T-helper 1 cell treated with Interleukin-12 subunit alpha and Interleukin-12 subunit beta and Interleukin-4 antibody, amounts not matched to agents 30 μg/mL and 1 μg/mL, for 36 hours (primary cell): Measurements from ENCODE around the gene CBX4.
A peak's percentile ranks its signal among the peaks of the same experiment; 100 is the strongest.

Experiments used
- H3K27ac Mint-ChIP-seq: one replicate; pipeline ENCODE4 v1.8.0; 2021; ENCODE audit warnings: mild to moderate bottlenecking, mixed read lengths
- H3K27me3 Mint-ChIP-seq: one replicate; pipeline ENCODE4 v1.8.0; 2021; ENCODE audit warnings: low read depth, mixed read lengths
- H3K36me3 Mint-ChIP-seq: one replicate; pipeline ENCODE4 v1.8.0; 2021; ENCODE audit warnings: low read depth, mixed read lengths
- H3K4me1 Mint-ChIP-seq: one replicate; pipeline ENCODE4 v1.8.0; 2021; ENCODE audit warnings: low read depth, mixed read lengths
- H3K4me3 Mint-ChIP-seq: one replicate; pipeline ENCODE4 v1.8.0; 2021; ENCODE audit warnings: mild to moderate bottlenecking, moderate library complexity, mixed read lengths
- H3K9me3 Mint-ChIP-seq: one replicate; pipeline ENCODE4 v1.8.0; 2021; ENCODE audit warnings: mixed read lengths

The CBX4 gene

GRCh38 chr17:79809530-79810129, 29.6 kb downstream of the CBX4 start:
- Mint-ChIP-seq H3K9me3 (peaks cover under 1% of the 10 kb centered on the region), H3K27me3 (peaks cover 80% of the 10 kb centered on the region), H3K4me3 (peak overlapping the region; percentile 44), H3K27ac (no peak overlapping the region), H3K4me1 (peaks cover 28% of the 10 kb centered on the region), H3K36me3 (no peaks in the 10 kb centered on the region)

GRCh38 chr17:79808763-79809529, 30.3 kb downstream of the CBX4 start:
- no peak overlapping the region for H3K4me3 Mint-ChIP-seq
- peaks cover 3% of the 10 kb centered on the region for H3K36me3 Mint-ChIP-seq
- peaks cover 4% of the 10 kb centered on the region for H3K9me3 Mint-ChIP-seq
- H3K4me1 Mint-ChIP-seq: peaks cover 28% of the 10 kb centered on the region
- peak overlapping the region; percentile 41 for H3K27ac Mint-ChIP-seq
- peaks cover 78% of the 10 kb centered on the region for H3K27me3 Mint-ChIP-seq

GRCh38 chr17:79806863-79807720, 32.1 kb downstream of the CBX4 start:
- no peak overlapping the region for H3K27ac Mint-ChIP-seq
- H3K27me3 Mint-ChIP-seq: peaks cover 84% of the 10 kb centered on the region
- peaks cover 4% of the 10 kb centered on the region for H3K9me3 Mint-ChIP-seq
- peaks cover 3% of the 10 kb centered on the region for H3K36me3 Mint-ChIP-seq
- peaks cover 28% of the 10 kb centered on the region for H3K4me1 Mint-ChIP-seq
- H3K4me3 Mint-ChIP-seq: no peak overlapping the region

GRCh38 chr17:79806446-79806760, 32.8 kb downstream of the CBX4 start:
- H3K4me3 Mint-ChIP-seq: no peak overlapping the region
- no peak overlapping the region for H3K27ac Mint-ChIP-seq
- peaks cover 4% of the 10 kb centered on the region for H3K9me3 Mint-ChIP-seq
- H3K27me3 Mint-ChIP-seq: peaks cover 84% of the 10 kb centered on the region
- peaks cover 22% of the 10 kb centered on the region for H3K4me1 Mint-ChIP-seq
- H3K36me3 Mint-ChIP-seq: peaks cover 3% of the 10 kb centered on the region

- peaks cover 24% of the 10 kb centered on the region for H3K4me1 Mint-ChIP-seq
- peaks cover 6% of the 10 kb centered on the region for H3K36me3 Mint-ChIP-seq
- peak overlapping the region; percentile 85 for H3K27ac Mint-ChIP-seq
- H3K27me3 Mint-ChIP-seq: peaks cover 84% of the 10 kb centered on the region
- peaks cover 4% of the 10 kb centered on the region for H3K9me3 Mint-ChIP-seq
- peak overlapping the region; percentile 50 for H3K4me3 Mint-ChIP-seq
Measured at GRCh38 chr17:79804856-79805696, 34.2 kb downstream of the CBX4 start.

GRCh38 chr17:79803997-79804855, 35.0 kb downstream of the CBX4 start:
- peaks cover 86% of the 10 kb centered on the region for H3K27me3 Mint-ChIP-seq
- peaks cover 32% of the 10 kb centered on the region for H3K4me1 Mint-ChIP-seq
- H3K36me3 Mint-ChIP-seq: peaks cover 9% of the 10 kb centered on the region
- peaks cover 4% of the 10 kb centered on the region for H3K9me3 Mint-ChIP-seq
- peak overlapping the region; percentile 85 for H3K27ac Mint-ChIP-seq
- peak overlapping the region; percentile 50 for H3K4me3 Mint-ChIP-seq

- Mint-ChIP-seq H3K27me3 (peaks cover 85% of the 10 kb centered on the region), H3K4me3 (peak overlapping the region; percentile 37), H3K4me1 (peaks cover 29% of the 10 kb centered on the region), H3K36me3 (peaks cover 9% of the 10 kb centered on the region), H3K9me3 (peaks cover 4% of the 10 kb centered on the region), H3K27ac (peak overlapping the region; percentile 80)
Measured at GRCh38 chr17:79803421-79803996, 35.7 kb downstream of the CBX4 start.

GRCh38 chr17:79802736-79803420, 36.4 kb downstream of the CBX4 start:
- Mint-ChIP-seq H3K4me1 (peaks cover 31% of the 10 kb centered on the region), H3K9me3 (peaks cover 4% of the 10 kb centered on the region), H3K36me3 (peaks cover 9% of the 10 kb centered on the region), H3K27me3 (peaks cover 82% of the 10 kb centered on the region), H3K4me3 (no peak overlapping the region), H3K27ac (no peak overlapping the region)

- no peak overlapping the region for H3K4me3 Mint-ChIP-seq
- peaks cover 4% of the 10 kb centered on the region for H3K9me3 Mint-ChIP-seq
- H3K27me3 Mint-ChIP-seq: peaks cover 75% of the 10 kb centered on the region
- H3K36me3 Mint-ChIP-seq: peaks cover 9% of the 10 kb centered on the region
- H3K27ac Mint-ChIP-seq: no peak overlapping the region
- peaks cover 31% of the 10 kb centered on the region for H3K4me1 Mint-ChIP-seq
Measured at GRCh38 chr17:79802039-79802735, 37.1 kb downstream of the CBX4 start.

GRCh38 chr17:79801156-79802038, 37.8 kb downstream of the CBX4 start:
- Mint-ChIP-seq H3K9me3 (peaks cover 4% of the 10 kb centered on the region), H3K27ac (peak overlapping the region; percentile 41), H3K4me1 (peaks cover 32% of the 10 kb centered on the region), H3K4me3 (no peak overlapping the region), H3K27me3 (peaks cover 67% of the 10 kb centered on the region), H3K36me3 (peaks cover 11% of the 10 kb centered on the region)

- H3K9me3 Mint-ChIP-seq: peaks cover 4% of the 10 kb centered on the region
- H3K4me3 Mint-ChIP-seq: peak overlapping the region; percentile 64
- H3K36me3 Mint-ChIP-seq: peaks cover 14% of the 10 kb centered on the region
- H3K4me1 Mint-ChIP-seq: peaks cover 38% of the 10 kb centered on the region
- peaks cover 59% of the 10 kb centered on the region for H3K27me3 Mint-ChIP-seq
- H3K27ac Mint-ChIP-seq: peak overlapping the region; percentile 89
Measured at GRCh38 chr17:79800325-79801155, 38.7 kb downstream of the CBX4 start.
